ENCODE measurements around the gene PACRG. TPM values are rescaled to one million over a fixed set of nuclear protein-coding genes. Genes with fewer than 3 reads are reported as not detected.

Gene PACRG
- total RNA-seq, 5 donors from 2014 or later (not counting 1 experiment from before 2014, with no cell fraction given) = 0.20 to 3.0 (median 1.2) TPM; not detected in 1

DNA sequence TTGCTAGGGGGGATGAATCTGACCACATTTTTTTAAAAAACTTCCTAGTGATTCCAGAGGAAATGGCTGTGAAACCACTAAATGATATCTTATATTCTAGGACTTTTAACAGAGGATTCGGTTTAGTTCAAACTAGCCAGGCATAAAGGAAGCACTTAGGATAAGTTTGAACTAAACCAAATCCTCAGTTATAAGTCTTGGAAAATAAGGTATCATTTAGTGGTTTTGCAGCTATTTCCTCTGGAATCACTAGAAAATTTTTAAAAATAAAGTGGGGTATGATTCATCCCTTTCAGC is 358.8 kb downstream of the PACRG start:
- ATAC-seq (replicated peaks in 1 of 4) (no peak), DNase-seq (no peak)
- no peaks in the 10 kb centered on the region for H3K9me3 ChIP-seq
- Mint-ChIP-seq H3K4me3 (no peak overlapping the region), H3K27ac (no peak overlapping the region), H3K27me3 (no peaks in the 10 kb centered on the region), H3K4me1 (no peaks in the 10 kb centered on the region), H3K36me3 (no peaks in the 10 kb centered on the region), H3K9me3 (peaks cover 0 to 7% (median 0%) of the 10 kb centered on the region in 3 donors)
- no CpG with 5 or more reads among the region's 1 CpG for WGBS (ENCODE audit: insufficient coverage)
- no peaks in the 10 kb centered on the region for H3K27me3 ChIP-seq (replicated peaks in 1 of 2; ENCODE audit: control insufficient read depth in 2 of 2, extremely low read depth in 1 of 2, insufficient read depth in 2 of 2, low read length in 1 of 2)
- ChIA-PET POLR2A (no interaction called here), CTCF (no interaction called here)
- H3K36me3 ChIP-seq (ENCODE audit: control insufficient read depth in 2 of 2, extremely low read depth in 1 of 2, insufficient read depth in 1 of 2, low read length in 1 of 2) = no peaks in the 10 kb centered on the region
- no peaks in the 10 kb centered on the region for H3K4me1 ChIP-seq (ENCODE audit: control insufficient read depth in 1 of 2, extremely low read depth in 1 of 2, insufficient read depth in 2 of 2, low read length in 2 of 2)
- no peak overlapping the region for H3K4me3 ChIP-seq (ENCODE audit: control insufficient read depth in 1 of 2, extremely low read depth in 1 of 2, low read length in 1 of 2)
- no peak overlapping the region for H3K27ac ChIP-seq (ENCODE audit: low read length)

DNA sequence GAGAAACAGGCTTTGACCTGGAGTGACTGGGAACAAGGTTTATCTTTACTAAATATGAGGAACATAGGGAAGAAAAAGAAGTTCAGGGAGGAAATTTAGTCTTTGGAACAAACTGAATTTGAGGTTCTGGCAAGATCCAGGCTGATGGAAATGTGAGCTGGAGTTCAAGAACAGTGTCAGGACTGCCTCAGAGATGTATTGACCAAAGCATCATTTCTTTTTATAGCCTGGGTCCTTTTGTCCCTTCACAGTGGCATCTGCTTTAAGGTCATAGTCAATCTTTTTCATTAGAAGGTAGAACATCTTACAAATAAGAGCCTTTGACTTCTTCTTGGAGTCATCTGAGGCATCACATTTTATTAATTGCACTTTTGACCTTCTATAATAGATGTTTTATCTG is 360.2 kb downstream of the PACRG start:
- no peaks in the 10 kb centered on the region for H3K36me3 Mint-ChIP-seq
- Histone ChIP-seq H3K4me1 (ENCODE audit: control insufficient read depth in 1 of 2, extremely low read depth in 1 of 2, insufficient read depth in 2 of 2, low read length in 2 of 2) (no peaks in the 10 kb centered on the region), H3K27me3 (replicated peaks in 1 of 2; ENCODE audit: control insufficient read depth in 2 of 2, extremely low read depth in 1 of 2, insufficient read depth in 2 of 2, low read length in 1 of 2) (no peaks in the 10 kb centered on the region), H3K27ac (ENCODE audit: low read length) (no peak overlapping the region), H3K36me3 (ENCODE audit: control insufficient read depth in 2 of 2, extremely low read depth in 1 of 2, insufficient read depth in 1 of 2, low read length in 1 of 2) (no peaks in the 10 kb centered on the region), H3K4me3 (ENCODE audit: control insufficient read depth in 1 of 2, extremely low read depth in 1 of 2, low read length in 1 of 2) (no peak overlapping the region), H3K9me3 (no peaks in the 10 kb centered on the region)
- no peak for DNase-seq
- H3K9me3 Mint-ChIP-seq = peaks cover 0 to 7% (median 0%) of the 10 kb centered on the region in 3 donors
- no peak overlapping the region for H3K27ac Mint-ChIP-seq
- H3K4me3 Mint-ChIP-seq = no peak overlapping the region
- H3K27me3 Mint-ChIP-seq = no peaks in the 10 kb centered on the region
- CTCF ChIA-PET = no interaction called here
- no peak for ATAC-seq (replicated peaks in 1 of 4)
- H3K4me1 Mint-ChIP-seq = no peaks in the 10 kb centered on the region
- POLR2A ChIA-PET = no interaction called here

DNA sequence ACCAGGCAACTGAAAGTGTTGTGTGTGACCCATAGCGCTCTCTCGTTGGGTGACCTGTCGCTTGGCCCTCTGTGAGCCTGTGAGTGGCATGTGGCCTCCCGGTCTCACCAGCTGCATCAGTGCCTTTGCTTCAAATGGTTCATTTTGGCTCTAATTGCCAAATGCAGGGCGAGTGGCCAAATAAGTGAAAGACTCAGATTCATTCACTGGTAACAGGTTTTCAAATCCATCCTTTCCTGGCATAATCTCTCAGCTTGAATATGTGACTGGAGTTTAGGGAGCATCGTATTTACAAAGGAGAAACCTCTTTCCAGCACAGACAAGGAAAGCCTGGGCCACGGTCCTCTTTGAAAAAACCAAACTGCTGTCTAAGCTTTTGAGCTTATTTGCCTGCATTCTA is 365.1 kb downstream of the PACRG start:
- 86% methylated on average over 4 of the region's 7 CpGs for WGBS (ENCODE audit: insufficient coverage)
- no peaks in the 10 kb centered on the region for H3K27me3 ChIP-seq (replicated peaks in 1 of 2; ENCODE audit: control insufficient read depth in 2 of 2, extremely low read depth in 1 of 2, insufficient read depth in 2 of 2, low read length in 1 of 2)
- no peaks in the 10 kb centered on the region for H3K36me3 Mint-ChIP-seq
- no peak overlapping the region for H3K27ac ChIP-seq (ENCODE audit: low read length)
- no peak overlapping the region for H3K27ac Mint-ChIP-seq
- H3K4me1 ChIP-seq (ENCODE audit: control insufficient read depth in 1 of 2, extremely low read depth in 1 of 2, insufficient read depth in 2 of 2, low read length in 2 of 2) = no peaks in the 10 kb centered on the region
- peaks cover 0 to 3% (median 0%) of the 10 kb centered on the region in 3 donors for H3K9me3 Mint-ChIP-seq
- ATAC-seq (replicated peaks in 1 of 4) = no peak
- peaks cover 0 to 4% of the 10 kb centered on the region in 2 donors for H3K27me3 Mint-ChIP-seq
- DNase-seq = no peak
- CTCF ChIA-PET = interaction anchor here in 1 of 2 donors (0.5 kb wide), 1 partner anchor 98 kb away, joined by 3 read pairs; no protein-coding TSS in a partner anchor
- H3K9me3 ChIP-seq = no peaks in the 10 kb centered on the region
- H3K36me3 ChIP-seq (ENCODE audit: control insufficient read depth in 2 of 2, extremely low read depth in 1 of 2, insufficient read depth in 1 of 2, low read length in 1 of 2) = no peaks in the 10 kb centered on the region
- POLR2A ChIA-PET = no interaction called here
- no peak overlapping the region for H3K4me3 Mint-ChIP-seq
- no peak overlapping the region for H3K4me3 ChIP-seq (ENCODE audit: control insufficient read depth in 1 of 2, extremely low read depth in 1 of 2, low read length in 1 of 2)
- no peaks in the 10 kb centered on the region for H3K4me1 Mint-ChIP-seq

DNA sequence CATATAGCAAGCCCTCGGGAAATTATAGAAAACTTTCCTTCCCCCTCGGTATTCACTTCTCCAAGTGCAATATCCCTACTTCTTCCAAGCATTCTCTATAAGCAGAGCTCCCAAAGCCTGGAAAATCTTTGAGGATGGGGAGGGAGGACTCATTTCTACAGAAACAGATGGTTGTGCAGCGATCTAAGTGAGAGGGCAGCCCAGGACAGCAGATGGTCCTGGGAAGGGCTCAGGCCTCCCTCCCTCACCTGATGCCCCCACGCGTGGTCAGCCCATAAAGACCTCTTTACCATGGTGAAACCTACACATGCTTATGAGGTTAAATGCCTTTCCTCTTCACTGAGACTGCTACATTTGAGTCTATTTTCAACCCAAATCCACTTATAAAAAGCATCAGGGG is 367.1 kb downstream of the PACRG start:
- no peak for DNase-seq
- no CpG with 5 or more reads among the region's 5 CpGs for WGBS (ENCODE audit: insufficient coverage)
- Mint-ChIP-seq H3K4me3 (no peak overlapping the region), H3K36me3 (no peaks in the 10 kb centered on the region), H3K9me3 (peaks cover 0 to 3% (median 0%) of the 10 kb centered on the region in 3 donors), H3K27me3 (peaks cover 0 to 4% of the 10 kb centered on the region in 2 donors), H3K27ac (no peak overlapping the region), H3K4me1 (no peaks in the 10 kb centered on the region)
- ChIA-PET POLR2A (no interaction called here), CTCF (no interaction called here)
- peaks cover 0 to 2% of the 10 kb centered on the region in 2 experiments for H3K27me3 ChIP-seq (replicated peaks in 1 of 2; ENCODE audit: control insufficient read depth in 2 of 2, extremely low read depth in 1 of 2, insufficient read depth in 2 of 2, low read length in 1 of 2)
- no peaks in the 10 kb centered on the region for H3K9me3 ChIP-seq
- no peaks in the 10 kb centered on the region for H3K36me3 ChIP-seq (ENCODE audit: control insufficient read depth in 2 of 2, extremely low read depth in 1 of 2, insufficient read depth in 1 of 2, low read length in 1 of 2)
- no peak for ATAC-seq (replicated peaks in 1 of 4)
- H3K27ac ChIP-seq (ENCODE audit: low read length) = no peak overlapping the region
- no peak overlapping the region for H3K4me3 ChIP-seq (ENCODE audit: control insufficient read depth in 1 of 2, extremely low read depth in 1 of 2, low read length in 1 of 2)
- no peaks in the 10 kb centered on the region for H3K4me1 ChIP-seq (ENCODE audit: control insufficient read depth in 1 of 2, extremely low read depth in 1 of 2, insufficient read depth in 2 of 2, low read length in 2 of 2)

DNA sequence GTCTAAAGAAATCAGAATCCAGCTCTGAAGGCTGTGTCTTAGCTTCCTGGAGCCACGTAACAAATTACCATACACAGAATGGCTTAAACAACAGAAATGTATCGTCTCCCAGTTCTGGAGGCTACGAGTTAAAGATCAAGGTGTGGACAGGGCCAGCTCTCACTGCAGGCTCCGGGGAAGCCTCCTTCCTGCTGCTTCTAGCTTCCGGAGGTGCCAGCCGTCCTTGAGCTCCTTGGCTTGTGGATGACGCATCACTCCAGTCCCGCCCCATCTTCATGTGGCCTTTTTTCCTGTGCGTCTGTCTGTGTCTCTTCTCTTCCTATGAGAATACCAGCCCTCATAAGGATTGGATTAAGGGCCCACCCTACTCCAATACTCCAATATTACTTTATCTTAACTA is 367.6 kb downstream of the PACRG start:
- WGBS (ENCODE audit: insufficient coverage) = 88% methylated on average over 9 of the region's 9 CpGs
- no peak for ATAC-seq (replicated peaks in 1 of 4)
- Mint-ChIP-seq H3K9me3 (peaks cover 0 to 3% (median 0%) of the 10 kb centered on the region in 3 donors), H3K27ac (no peak overlapping the region), H3K4me3 (no peak overlapping the region), H3K36me3 (no peaks in the 10 kb centered on the region), H3K27me3 (peaks cover 0 to 4% of the 10 kb centered on the region in 2 donors), H3K4me1 (no peaks in the 10 kb centered on the region)
- Histone ChIP-seq H3K4me1 (ENCODE audit: control insufficient read depth in 1 of 2, extremely low read depth in 1 of 2, insufficient read depth in 2 of 2, low read length in 2 of 2) (no peaks in the 10 kb centered on the region), H3K36me3 (ENCODE audit: control insufficient read depth in 2 of 2, extremely low read depth in 1 of 2, insufficient read depth in 1 of 2, low read length in 1 of 2) (no peaks in the 10 kb centered on the region), H3K4me3 (ENCODE audit: control insufficient read depth in 1 of 2, extremely low read depth in 1 of 2, low read length in 1 of 2) (no peak overlapping the region), H3K27me3 (replicated peaks in 1 of 2; ENCODE audit: control insufficient read depth in 2 of 2, extremely low read depth in 1 of 2, insufficient read depth in 2 of 2, low read length in 1 of 2) (peaks cover 0 to 4% of the 10 kb centered on the region in 2 experiments), H3K27ac (ENCODE audit: low read length) (no peak overlapping the region), H3K9me3 (no peaks in the 10 kb centered on the region)
- no peak for DNase-seq
- CTCF ChIA-PET = no interaction called here
- POLR2A ChIA-PET = no interaction called here

DNA sequence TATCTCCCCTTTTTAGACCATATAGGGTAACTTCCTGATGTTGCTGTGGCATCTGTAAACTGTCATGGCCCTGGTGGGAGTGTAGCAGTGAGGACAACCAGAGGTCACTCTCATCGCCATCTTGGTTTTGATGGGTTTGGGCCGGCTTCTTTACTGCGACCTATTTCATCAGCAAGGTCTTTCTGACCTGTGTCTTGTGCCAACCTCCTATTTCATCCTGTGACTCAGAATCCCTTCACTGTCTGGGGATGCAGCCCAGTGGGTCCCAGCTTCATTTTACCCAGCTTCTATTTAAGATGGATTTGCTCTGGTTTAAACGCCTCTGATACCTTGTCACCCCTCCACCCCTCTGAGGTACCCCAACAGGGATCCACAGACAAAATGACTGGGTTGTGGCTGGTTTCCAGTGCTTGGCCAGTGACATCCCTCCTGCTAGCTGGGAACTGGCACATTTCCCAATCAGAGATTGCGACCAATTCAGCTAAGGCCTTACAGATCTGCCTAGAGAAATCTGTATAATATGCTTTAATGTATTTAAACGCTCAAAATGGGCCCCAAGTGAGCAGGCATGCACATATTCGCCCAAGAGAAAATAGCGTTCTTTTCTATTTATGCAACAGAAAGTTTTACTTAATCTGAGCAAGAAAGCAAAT is 371.2 kb downstream of the PACRG start:
- no peaks in the 10 kb centered on the region for H3K36me3 ChIP-seq (ENCODE audit: control insufficient read depth in 2 of 2, extremely low read depth in 1 of 2, insufficient read depth in 1 of 2, low read length in 1 of 2)
- ATAC-seq (replicated peaks in 1 of 4) = no peak
- H3K27me3 ChIP-seq (replicated peaks in 1 of 2; ENCODE audit: control insufficient read depth in 2 of 2, extremely low read depth in 1 of 2, insufficient read depth in 2 of 2, low read length in 1 of 2) = peaks cover 0 to 4% of the 10 kb centered on the region in 2 experiments
- ChIA-PET CTCF (no interaction called here), POLR2A (no interaction called here)
- Mint-ChIP-seq H3K9me3 (peaks cover 0 to 3% (median 0%) of the 10 kb centered on the region in 3 donors), H3K27ac (no peak overlapping the region), H3K4me1 (no peaks in the 10 kb centered on the region), H3K27me3 (peaks cover 0 to 4% of the 10 kb centered on the region in 2 donors), H3K36me3 (no peaks in the 10 kb centered on the region), H3K4me3 (no peak overlapping the region)
- no peak overlapping the region for H3K4me3 ChIP-seq (ENCODE audit: control insufficient read depth in 1 of 2, extremely low read depth in 1 of 2, low read length in 1 of 2)
- no peaks in the 10 kb centered on the region for H3K9me3 ChIP-seq
- no peak for DNase-seq
- WGBS (ENCODE audit: insufficient coverage) = 96% methylated on average over 5 of the region's 8 CpGs
- H3K27ac ChIP-seq (ENCODE audit: low read length) = no peak overlapping the region
- H3K4me1 ChIP-seq (ENCODE audit: control insufficient read depth in 1 of 2, extremely low read depth in 1 of 2, insufficient read depth in 2 of 2, low read length in 2 of 2) = no peaks in the 10 kb centered on the region
